ENCODE results near the gene TBC1D14.

Gene TBC1D14

GRCh38 chr4:7051144-7051495 is 141.5 kb downstream of the TBC1D14 start:
- H3K27me3 ChIP-seq (ENCODE audit: control insufficient read depth, insufficient read depth, low read length), result no peaks in the 10 kb centered on the region
- H3K9ac ChIP-seq (ENCODE audit: low read depth, low read length), result no peak overlapping the region
- H3K9me3 ChIP-seq (ENCODE audit: control insufficient read depth, insufficient read depth, low read length), result no peaks in the 10 kb centered on the region
- H3K4me1 ChIP-seq (ENCODE audit: control insufficient read depth, insufficient read depth, low read length), result no peaks in the 10 kb centered on the region
- H3K4me3 ChIP-seq (ENCODE audit: low read depth, low read length), result no peak overlapping the region
- peaks cover 10% of the 10 kb centered on the region for H3K36me3 ChIP-seq (ENCODE audit: control insufficient read depth, insufficient read depth, low read length)

GRCh38 chr4:7051905-7052304 is 142.3 kb downstream of the TBC1D14 start:
- no peak overlapping the region for H3K4me3 ChIP-seq (ENCODE audit: low read depth, low read length)
- H3K9ac ChIP-seq (ENCODE audit: low read depth, low read length), result no peak overlapping the region
- no peaks in the 10 kb centered on the region for H3K4me1 ChIP-seq (ENCODE audit: control insufficient read depth, insufficient read depth, low read length)
- no peaks in the 10 kb centered on the region for H3K9me3 ChIP-seq (ENCODE audit: control insufficient read depth, insufficient read depth, low read length)
- H3K27me3 ChIP-seq (ENCODE audit: control insufficient read depth, insufficient read depth, low read length), result no peaks in the 10 kb centered on the region
- H3K36me3 ChIP-seq (ENCODE audit: control insufficient read depth, insufficient read depth, low read length), result peaks cover 8% of the 10 kb centered on the region

GRCh38 chr4:7052313-7052712 is 142.7 kb downstream of the TBC1D14 start:
- Histone ChIP-seq H3K9me3 (ENCODE audit: control insufficient read depth, insufficient read depth, low read length) (no peaks in the 10 kb centered on the region), H3K9ac (ENCODE audit: low read depth, low read length) (no peak overlapping the region), H3K27me3 (ENCODE audit: control insufficient read depth, insufficient read depth, low read length) (no peaks in the 10 kb centered on the region), H3K4me3 (ENCODE audit: low read depth, low read length) (no peak overlapping the region), H3K4me1 (ENCODE audit: control insufficient read depth, insufficient read depth, low read length) (no peaks in the 10 kb centered on the region), H3K36me3 (ENCODE audit: control insufficient read depth, insufficient read depth, low read length) (peaks cover 8% of the 10 kb centered on the region)

- Histone ChIP-seq H3K4me3 (ENCODE audit: low read depth, low read length) (no peak overlapping the region), H3K36me3 (ENCODE audit: control insufficient read depth, insufficient read depth, low read length) (peaks cover 8% of the 10 kb centered on the region), H3K9me3 (ENCODE audit: control insufficient read depth, insufficient read depth, low read length) (no peaks in the 10 kb centered on the region), H3K4me1 (ENCODE audit: control insufficient read depth, insufficient read depth, low read length) (no peaks in the 10 kb centered on the region), H3K27me3 (ENCODE audit: control insufficient read depth, insufficient read depth, low read length) (no peaks in the 10 kb centered on the region), H3K9ac (ENCODE audit: low read depth, low read length) (no peak overlapping the region)
Observed at GRCh38 chr4:7052923-7053715, 143.5 kb downstream of the TBC1D14 start.

- Histone ChIP-seq H3K36me3 (ENCODE audit: control insufficient read depth, insufficient read depth, low read length) (peaks cover 8% of the 10 kb centered on the region), H3K9me3 (ENCODE audit: control insufficient read depth, insufficient read depth, low read length) (no peaks in the 10 kb centered on the region), H3K4me1 (ENCODE audit: control insufficient read depth, insufficient read depth, low read length) (no peaks in the 10 kb centered on the region), H3K4me3 (ENCODE audit: low read depth, low read length) (no peak overlapping the region), H3K9ac (ENCODE audit: low read depth, low read length) (no peak overlapping the region), H3K27me3 (ENCODE audit: control insufficient read depth, insufficient read depth, low read length) (no peaks in the 10 kb centered on the region)
Observed at GRCh38 chr4:7054106-7054880, 144.7 kb downstream of the TBC1D14 start.

GRCh38 chr4:7055111-7055989 is 145.7 kb downstream of the TBC1D14 start:
- no peak overlapping the region for H3K9ac ChIP-seq (ENCODE audit: low read depth, low read length)
- H3K27me3 ChIP-seq (ENCODE audit: control insufficient read depth, insufficient read depth, low read length), result no peaks in the 10 kb centered on the region
- H3K4me1 ChIP-seq (ENCODE audit: control insufficient read depth, insufficient read depth, low read length), result no peaks in the 10 kb centered on the region
- H3K36me3 ChIP-seq (ENCODE audit: control insufficient read depth, insufficient read depth, low read length), result peaks cover 8% of the 10 kb centered on the region
- no peaks in the 10 kb centered on the region for H3K9me3 ChIP-seq (ENCODE audit: control insufficient read depth, insufficient read depth, low read length)
- no peak overlapping the region for H3K4me3 ChIP-seq (ENCODE audit: low read depth, low read length)

GRCh38 chr4:7055990-7056325 is 146.3 kb downstream of the TBC1D14 start:
- no peaks in the 10 kb centered on the region for H3K4me1 ChIP-seq (ENCODE audit: control insufficient read depth, insufficient read depth, low read length)
- H3K27me3 ChIP-seq (ENCODE audit: control insufficient read depth, insufficient read depth, low read length), result no peaks in the 10 kb centered on the region
- H3K36me3 ChIP-seq (ENCODE audit: control insufficient read depth, insufficient read depth, low read length), result peaks cover 14% of the 10 kb centered on the region
- no peak overlapping the region for H3K9ac ChIP-seq (ENCODE audit: low read depth, low read length)
- no peak overlapping the region for H3K4me3 ChIP-seq (ENCODE audit: low read depth, low read length)
- no peaks in the 10 kb centered on the region for H3K9me3 ChIP-seq (ENCODE audit: control insufficient read depth, insufficient read depth, low read length)

- Histone ChIP-seq H3K4me3 (ENCODE audit: low read depth, low read length) (no peak overlapping the region), H3K9me3 (ENCODE audit: control insufficient read depth, insufficient read depth, low read length) (no peaks in the 10 kb centered on the region), H3K27me3 (ENCODE audit: control insufficient read depth, insufficient read depth, low read length) (no peaks in the 10 kb centered on the region), H3K36me3 (ENCODE audit: control insufficient read depth, insufficient read depth, low read length) (peaks cover 32% of the 10 kb centered on the region), H3K4me1 (ENCODE audit: control insufficient read depth, insufficient read depth, low read length) (no peaks in the 10 kb centered on the region), H3K9ac (ENCODE audit: low read depth, low read length) (no peak overlapping the region)
Observed at GRCh38 chr4:7058792-7059191, 149.2 kb downstream of the TBC1D14 start.

- Histone ChIP-seq H3K4me1 (ENCODE audit: control insufficient read depth, insufficient read depth, low read length) (no peaks in the 10 kb centered on the region), H3K9me3 (ENCODE audit: control insufficient read depth, insufficient read depth, low read length) (no peaks in the 10 kb centered on the region), H3K4me3 (ENCODE audit: low read depth, low read length) (no peak overlapping the region), H3K36me3 (ENCODE audit: control insufficient read depth, insufficient read depth, low read length) (peaks cover 34% of the 10 kb centered on the region), H3K27me3 (ENCODE audit: control insufficient read depth, insufficient read depth, low read length) (no peaks in the 10 kb centered on the region), H3K9ac (ENCODE audit: low read depth, low read length) (no peak overlapping the region)
Observed at GRCh38 chr4:7059662-7060061, 150.0 kb downstream of the TBC1D14 start.

- H3K4me1 ChIP-seq (ENCODE audit: control insufficient read depth, insufficient read depth, low read length), result no peaks in the 10 kb centered on the region
- H3K9me3 ChIP-seq (ENCODE audit: control insufficient read depth, insufficient read depth, low read length), result no peaks in the 10 kb centered on the region
- peaks cover 33% of the 10 kb centered on the region for H3K36me3 ChIP-seq (ENCODE audit: control insufficient read depth, insufficient read depth, low read length)
- no peaks in the 10 kb centered on the region for H3K27me3 ChIP-seq (ENCODE audit: control insufficient read depth, insufficient read depth, low read length)
- H3K4me3 ChIP-seq (ENCODE audit: low read depth, low read length), result no peak overlapping the region
- H3K9ac ChIP-seq (ENCODE audit: low read depth, low read length), result no peak overlapping the region
Observed at GRCh38 chr4:7060346-7061150, 150.9 kb downstream of the TBC1D14 start.

- H3K4me1 ChIP-seq (ENCODE audit: control insufficient read depth, insufficient read depth, low read length), result peaks cover 3% of the 10 kb centered on the region
- no peak overlapping the region for H3K9ac ChIP-seq (ENCODE audit: low read depth, low read length)
- no peaks in the 10 kb centered on the region for H3K9me3 ChIP-seq (ENCODE audit: control insufficient read depth, insufficient read depth, low read length)
- H3K36me3 ChIP-seq (ENCODE audit: control insufficient read depth, insufficient read depth, low read length), result peaks cover 33% of the 10 kb centered on the region
- H3K27me3 ChIP-seq (ENCODE audit: control insufficient read depth, insufficient read depth, low read length), result no peaks in the 10 kb centered on the region
- no peak overlapping the region for H3K4me3 ChIP-seq (ENCODE audit: low read depth, low read length)
Observed at GRCh38 chr4:7061815-7062214, 152.2 kb downstream of the TBC1D14 start.
